ENCODE data around the gene AP5S1. TPM values are rescaled to one million over a fixed set of nuclear protein-coding genes. Genes with fewer than 3 reads are reported as not detected.

Gene AP5S1
- total RNA-seq, 4 donors from 2014 or later, result 16.0 to 46.3 (median 35.0) TPM

DNA sequence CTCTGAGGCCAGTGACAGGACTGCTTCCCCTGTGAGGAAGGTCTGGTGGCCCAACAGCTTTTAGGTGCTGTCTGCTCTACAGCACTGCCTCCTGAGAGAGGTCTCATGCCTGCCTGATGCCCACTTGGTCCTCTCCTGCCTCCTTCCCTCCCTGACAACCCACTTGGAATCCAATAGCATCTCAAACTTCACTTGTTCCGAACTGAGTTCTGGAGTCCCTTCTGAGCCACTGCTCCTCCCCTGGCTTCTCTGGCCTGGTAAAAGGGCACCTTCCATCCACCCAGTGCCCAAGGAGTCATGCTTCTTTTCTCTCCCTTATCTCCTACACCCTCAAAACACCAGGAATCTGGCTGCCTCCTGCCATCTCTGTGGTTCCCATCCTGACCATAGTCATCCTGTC is 28.2 kb downstream of the AP5S1 start:
- intact Hi-C loops (cut with DNase I), result no loop called here
- no peak overlapping the region for H3K27ac ChIP-seq
- 73 to 86% methylated on average over 1 of the region's 1 CpG for WGBS, 2 donors

DNA sequence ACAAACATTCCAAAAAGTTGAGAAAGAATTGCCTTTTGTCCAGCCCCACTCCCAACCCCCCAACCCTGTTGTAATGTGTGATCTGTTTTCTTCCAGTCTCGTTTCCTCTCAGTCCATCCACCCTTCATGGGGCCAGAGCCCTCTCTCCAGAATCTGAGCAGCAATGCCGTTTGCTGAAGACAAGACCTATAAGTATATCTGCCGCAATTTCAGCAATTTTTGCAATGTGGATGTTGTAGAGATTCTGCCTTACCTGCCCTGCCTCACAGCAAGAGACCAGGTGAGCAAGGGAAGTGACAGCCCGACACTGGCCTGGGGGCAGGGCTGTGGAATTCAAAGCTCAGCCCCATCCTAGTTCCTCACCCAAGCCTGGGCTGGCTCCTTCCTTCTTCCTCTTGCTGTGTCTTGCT is 34.1 kb downstream of the AP5S1 start:
- intact Hi-C loops (cut with DNase I), result no loop called here
- no peak overlapping the region for H3K27ac ChIP-seq
- no peaks in the 10 kb centered on the region for H3K9me3 ChIP-seq
- TF ChIP-seq, protein P1, sequence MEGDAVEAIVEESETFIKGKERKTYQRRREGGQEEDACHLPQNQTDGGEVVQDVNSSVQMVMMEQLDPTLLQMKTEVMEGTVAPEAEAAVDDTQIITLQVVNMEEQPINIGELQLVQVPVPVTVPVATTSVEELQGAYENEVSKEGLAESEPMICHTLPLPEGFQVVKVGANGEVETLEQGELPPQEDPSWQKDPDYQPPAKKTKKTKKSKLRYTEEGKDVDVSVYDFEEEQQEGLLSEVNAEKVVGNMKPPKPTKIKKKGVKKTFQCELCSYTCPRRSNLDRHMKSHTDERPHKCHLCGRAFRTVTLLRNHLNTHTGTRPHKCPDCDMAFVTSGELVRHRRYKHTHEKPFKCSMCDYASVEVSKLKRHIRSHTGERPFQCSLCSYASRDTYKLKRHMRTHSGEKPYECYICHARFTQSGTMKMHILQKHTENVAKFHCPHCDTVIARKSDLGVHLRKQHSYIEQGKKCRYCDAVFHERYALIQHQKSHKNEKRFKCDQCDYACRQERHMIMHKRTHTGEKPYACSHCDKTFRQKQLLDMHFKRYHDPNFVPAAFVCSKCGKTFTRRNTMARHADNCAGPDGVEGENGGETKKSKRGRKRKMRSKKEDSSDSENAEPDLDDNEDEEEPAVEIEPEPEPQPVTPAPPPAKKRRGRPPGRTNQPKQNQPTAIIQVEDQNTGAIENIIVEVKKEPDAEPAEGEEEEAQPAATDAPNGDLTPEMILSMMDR (IDR thresholded peaks at IDR 0.05), result no peak
- no peak for TF ChIP-seq POLR2A (IDR thresholded peaks at IDR 0.05)
- H3K4me1 ChIP-seq, result no peaks in the 10 kb centered on the region
- no peak overlapping the region for H3K4me3 ChIP-seq (replicated peaks in 1 of 3)
- no peak for DNase-seq
- WGBS, 2 donors, result 82 to 85% methylated on average over 4 of the region's 4 CpGs
- no peaks in the 10 kb centered on the region for H3K27me3 ChIP-seq
- peaks cover 27 to 29% of the 10 kb centered on the region in 2 donors for H3K36me3 ChIP-seq

More for the DNA sequence above, 28.2 kb downstream of the AP5S1 start:
- Histone ChIP-seq H3K4me3 (replicated peaks in 1 of 3) (no peak overlapping the region), H3K9me3 (no peaks in the 10 kb centered on the region), H3K36me3 (no peaks in the 10 kb centered on the region), H3K27me3 (no peaks in the 10 kb centered on the region), H3K4me1 (peaks cover 0 to 6% of the 10 kb centered on the region in 2 donors)
- TF ChIP-seq, protein P1 (IDR thresholded peaks at IDR 0.05), result no peak
- no peak for TF ChIP-seq POLR2A (IDR thresholded peaks at IDR 0.05)
- DNase-seq, result no peak

DNA sequence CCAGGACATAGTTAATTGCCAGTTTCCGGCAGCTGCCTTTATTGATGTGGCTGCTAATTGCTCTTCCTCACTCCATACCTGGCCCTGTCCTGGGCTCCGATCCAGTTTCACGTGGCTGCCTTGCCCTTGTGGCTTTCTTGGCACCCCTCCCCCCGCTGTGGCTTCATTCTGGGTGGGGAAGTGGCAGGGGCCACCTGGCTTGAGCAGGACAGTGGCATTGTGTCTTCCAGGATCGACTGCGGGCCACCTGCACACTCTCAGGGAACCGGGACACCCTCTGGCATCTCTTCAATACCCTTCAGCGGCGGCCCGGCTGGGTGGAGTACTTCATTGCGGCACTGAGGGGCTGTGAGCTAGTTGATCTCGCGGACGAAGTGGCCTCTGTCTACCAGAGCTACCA is 37.1 kb downstream of the AP5S1 start:
- H3K4me3 ChIP-seq (replicated peaks in 1 of 3), result no peak overlapping the region
- 86 to 87% methylated on average over 14 of the region's 14 CpGs for WGBS, 2 donors
- H3K27ac ChIP-seq, result no peak overlapping the region
- H3K27me3 ChIP-seq, result no peaks in the 10 kb centered on the region
- no peaks in the 10 kb centered on the region for H3K4me1 ChIP-seq
- H3K36me3 ChIP-seq, result peaks cover 48 to 51% of the 10 kb centered on the region in 2 donors
- TF ChIP-seq, protein P1 (IDR thresholded peaks at IDR 0.05), result no peak
- no peak for TF ChIP-seq POLR2A (IDR thresholded peaks at IDR 0.05)
- no peak for DNase-seq
- intact Hi-C loops (cut with DNase I), result no loop called here
- H3K9me3 ChIP-seq, result no peaks in the 10 kb centered on the region

DNA sequence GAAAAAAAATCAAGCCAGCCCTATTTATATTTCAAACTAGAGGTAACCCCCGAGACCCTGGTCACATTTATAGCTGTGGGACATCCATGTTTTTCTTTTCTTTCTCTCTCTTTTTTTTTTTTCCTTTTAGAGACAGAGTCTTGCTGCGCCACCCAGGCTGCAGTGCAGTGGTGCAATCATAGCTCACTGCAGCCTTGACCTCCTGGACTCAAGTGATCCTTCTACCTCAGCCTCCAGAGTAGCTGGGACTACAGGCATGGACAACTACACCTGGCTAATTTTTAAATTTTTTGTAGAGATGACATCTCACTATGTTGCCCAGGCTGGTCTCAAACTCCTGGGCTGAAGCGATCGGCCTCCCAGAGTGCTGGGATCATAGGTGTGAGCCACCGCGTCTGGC is 38.3 kb downstream of the AP5S1 start:
- intact Hi-C loops (cut with DNase I), result no loop called here
- H3K4me3 ChIP-seq (replicated peaks in 1 of 3), result no peak overlapping the region
- H3K36me3 ChIP-seq, result peaks cover 61 to 63% of the 10 kb centered on the region in 2 donors
- WGBS, 2 donors, result 96 to 97% methylated on average over 6 of the region's 6 CpGs
- H3K27ac ChIP-seq, result no peak overlapping the region
- H3K4me1 ChIP-seq, result no peaks in the 10 kb centered on the region
- no peaks in the 10 kb centered on the region for H3K9me3 ChIP-seq
- TF ChIP-seq POLR2A (IDR thresholded peaks at IDR 0.05), result no peak
- TF ChIP-seq, protein P1 (IDR thresholded peaks at IDR 0.05), result no peak
- H3K27me3 ChIP-seq, result no peaks in the 10 kb centered on the region
- DNase-seq, result no peak

DNA sequence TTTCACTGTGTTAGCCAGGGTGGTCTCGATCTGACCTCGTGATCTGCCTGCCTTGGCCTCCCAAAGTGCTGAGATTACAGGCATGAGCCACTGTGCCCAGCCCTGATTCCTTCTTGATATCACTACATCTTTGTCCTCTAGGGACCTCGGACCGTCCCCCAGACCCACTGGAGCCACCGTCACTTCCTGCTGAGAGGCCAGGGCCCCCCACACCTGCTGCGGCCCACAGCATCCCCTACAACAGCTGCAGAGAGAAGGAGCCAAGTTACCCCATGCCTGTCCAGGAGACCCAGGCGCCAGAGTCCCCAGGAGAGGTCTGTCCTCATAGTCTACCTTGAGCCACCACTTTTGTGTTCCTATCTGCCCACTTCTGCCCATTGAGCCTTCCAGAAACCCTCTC is 40.8 kb downstream of the AP5S1 start:
- intact Hi-C loops (cut with DNase I), result no loop called here
- WGBS, 2 donors, result 97 to 98% methylated on average over 7 of the region's 7 CpGs
- H3K27me3 ChIP-seq, result no peaks in the 10 kb centered on the region
- H3K36me3 ChIP-seq, result peaks cover 79 to 82% of the 10 kb centered on the region in 2 donors
- H3K4me3 ChIP-seq (replicated peaks in 1 of 3), result no peak overlapping the region
- TF ChIP-seq POLR2A (IDR thresholded peaks at IDR 0.05), result no peak
- TF ChIP-seq, protein P1 (IDR thresholded peaks at IDR 0.05), result no peak
- no peaks in the 10 kb centered on the region for H3K4me1 ChIP-seq
- DNase-seq, result no peak
- H3K9me3 ChIP-seq, result no peaks in the 10 kb centered on the region
- H3K27ac ChIP-seq, result no peak overlapping the region
